T follicular helper cell (primary cell): Measurements from ENCODE around the gene JAG1.

Experiments
- DNase-seq: peaks from one replicate; pipeline ENCODE4 v3.0.0-alpha.2; 2020; ENCODE audit warnings: low read depth

Gene JAG1

GRCh38 chr20:10652660-10653261, 21.0 kb downstream of the JAG1 start:
- no peak for DNase-seq

- DNase-seq = no peak
Measured at GRCh38 chr20:10652185-10652584, 21.6 kb downstream of the JAG1 start.

- no peak for DNase-seq
Measured at GRCh38 chr20:10651227-10651990, 22.4 kb downstream of the JAG1 start.

GRCh38 chr20:10649797-10650160, 24.0 kb downstream of the JAG1 start:
- DNase-seq = no peak

- no peak for DNase-seq
Measured at GRCh38 chr20:10649080-10649796, 24.6 kb downstream of the JAG1 start.

- no peak for DNase-seq
Measured at GRCh38 chr20:10648651-10649050, 25.1 kb downstream of the JAG1 start.

- no peak for DNase-seq
Measured at GRCh38 chr20:10647909-10648308, 25.9 kb downstream of the JAG1 start.

- no peak for DNase-seq
Measured at GRCh38 chr20:10647471-10647870, 26.3 kb downstream of the JAG1 start.

GRCh38 chr20:10646886-10647420, 26.8 kb downstream of the JAG1 start:
- no peak for DNase-seq

- no peak for DNase-seq
Measured at GRCh38 chr20:10646006-10646405, 27.8 kb downstream of the JAG1 start.

GRCh38 chr20:10645205-10645570, 28.6 kb downstream of the JAG1 start:
- no peak for DNase-seq

GRCh38 chr20:10644458-10645204, 29.2 kb downstream of the JAG1 start:
- no peak for DNase-seq

- no peak for DNase-seq
Measured at GRCh38 chr20:10643560-10643873, 30.3 kb downstream of the JAG1 start.

- no peak for DNase-seq
Measured at GRCh38 chr20:10642856-10643559, 30.8 kb downstream of the JAG1 start.

GRCh38 chr20:10641893-10642292, 31.9 kb downstream of the JAG1 start:
- no peak for DNase-seq

- no peak for DNase-seq
Measured at GRCh38 chr20:10641467-10641866, 32.3 kb downstream of the JAG1 start.

- DNase-seq = no peak
Measured at GRCh38 chr20:10640897-10641296, 32.9 kb downstream of the JAG1 start.

- DNase-seq = no peak
Measured at GRCh38 chr20:10639737-10640556, 33.9 kb downstream of the JAG1 start.

- DNase-seq = no peak
Measured at GRCh38 chr20:10639077-10639736, 34.6 kb downstream of the JAG1 start.

- no peak for DNase-seq
Measured at GRCh38 chr20:10637563-10637962, 36.2 kb downstream of the JAG1 start.
